Measurements from ENCODE around the gene PTPDC1. TPM values are rescaled to one million over a fixed set of nuclear protein-coding genes. Genes with fewer than 3 reads are reported as not detected.

PTPDC1 gene, protein sequence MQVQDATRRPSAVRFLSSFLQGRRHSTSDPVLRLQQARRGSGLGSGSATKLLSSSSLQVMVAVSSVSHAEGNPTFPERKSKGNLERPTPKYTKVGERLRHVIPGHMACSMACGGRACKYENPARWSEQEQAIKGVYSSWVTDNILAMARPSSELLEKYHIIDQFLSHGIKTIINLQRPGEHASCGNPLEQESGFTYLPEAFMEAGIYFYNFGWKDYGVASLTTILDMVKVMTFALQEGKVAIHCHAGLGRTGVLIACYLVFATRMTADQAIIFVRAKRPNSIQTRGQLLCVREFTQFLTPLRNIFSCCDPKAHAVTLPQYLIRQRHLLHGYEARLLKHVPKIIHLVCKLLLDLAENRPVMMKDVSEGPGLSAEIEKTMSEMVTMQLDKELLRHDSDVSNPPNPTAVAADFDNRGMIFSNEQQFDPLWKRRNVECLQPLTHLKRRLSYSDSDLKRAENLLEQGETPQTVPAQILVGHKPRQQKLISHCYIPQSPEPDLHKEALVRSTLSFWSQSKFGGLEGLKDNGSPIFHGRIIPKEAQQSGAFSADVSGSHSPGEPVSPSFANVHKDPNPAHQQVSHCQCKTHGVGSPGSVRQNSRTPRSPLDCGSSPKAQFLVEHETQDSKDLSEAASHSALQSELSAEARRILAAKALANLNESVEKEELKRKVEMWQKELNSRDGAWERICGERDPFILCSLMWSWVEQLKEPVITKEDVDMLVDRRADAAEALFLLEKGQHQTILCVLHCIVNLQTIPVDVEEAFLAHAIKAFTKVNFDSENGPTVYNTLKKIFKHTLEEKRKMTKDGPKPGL
- total RNA-seq, result 5.1 and 5.8 TPM in 2 replicates

DNA sequence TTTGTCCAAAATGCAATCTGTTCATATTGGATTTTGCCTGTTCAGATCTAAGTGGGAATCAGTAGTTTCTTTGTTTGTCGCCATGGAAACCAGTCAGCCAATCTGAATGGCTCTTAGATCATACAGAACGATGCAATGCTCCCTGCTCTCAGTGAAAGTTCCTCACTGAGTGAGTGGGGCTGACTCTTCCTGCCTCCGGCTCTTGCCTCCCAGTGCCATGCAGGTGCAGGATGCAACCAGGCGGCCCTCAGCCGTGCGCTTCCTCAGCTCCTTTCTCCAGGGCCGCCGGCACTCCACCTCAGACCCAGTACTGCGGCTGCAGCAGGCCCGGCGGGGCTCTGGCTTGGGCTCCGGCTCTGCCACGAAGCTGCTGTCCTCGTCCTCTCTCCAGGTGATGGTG lies at the start of gene PTPDC1:
Gene PTPDC1 (plus strand): TSS at position 151 of the 400 bp plus-strand sequence. CDS start 67 bp downstream, at position 218.

Other genes with a start within 250 kb of the PTPDC1 start
- not detected in 2 replicates for gene BARX1, start 129.1 kb upstream of the PTPDC1 start, total RNA-seq
- 1.8 and 2.4 TPM in 2 replicates for gene ZNF169, start 174.8 kb downstream of the PTPDC1 start, total RNA-seq
- not detected in 2 replicates for gene NUTM2F, start 244.2 kb downstream of the PTPDC1 start, total RNA-seq